Lower leg skin (tissue), 3 donors: ENCODE results near the gene RCCD1.

ENCODE experiments used
- CTCF ChIP-seq, 3 donors: fragments of 450-650 bp; IDR thresholded peaks; one replicate each; pipeline ENCODE4 v1.5.1; 2016; ENCODE audit warnings: antibody characterized with exemption in 3 of 3, mild to moderate bottlenecking in 3 of 3, moderate library complexity in 2 of 3
- POLR2A ChIP-seq, 2 donors: fragments of 450-650 bp; IDR thresholded peaks; one replicate each; pipeline ENCODE4 v1.6.1; 2016 to 2017; ENCODE audit warnings: antibody characterized with exemption in 2 of 2, mild to moderate bottlenecking in 1 of 2, moderate library complexity in 1 of 2

GRCh38 chr15:90910441-90911301, 44.0 kb upstream of the RCCD1 start:
- no peak for TF ChIP-seq CTCF (IDR thresholded peaks at IDR 0.05)
- TF ChIP-seq POLR2A (IDR thresholded peaks at IDR 0.05), result no peak
